Body of pancreas (tissue), 4 donors: Measurements from ENCODE around the gene ADSS1. TPM values are rescaled to one million over a fixed set of nuclear protein-coding genes. Genes with fewer than 3 reads are reported as not detected.
A peak's percentile ranks its signal among the peaks of the same experiment; 100 is the strongest.

Experiments
- ATAC-seq: fragments of 150-250 bp; one replicate; pipeline ENCODE4 v1.9.1; 2016
- DNase-seq, 4 donors: peaks; one replicate each; pipeline ENCODE4 v3.0.0-alpha.2; 2019
- H3K27ac ChIP-seq, 4 donors: fragments of 200-600 bp; sonication (generic); 1 replicate in 3 of 4; 2 replicates in 1 of 4; pipeline versions ENCODE4 v1.5.1 to v1.6.1; 2016 to 2019; ENCODE audit warnings: mild to moderate bottlenecking in 1 of 4, mixed read lengths in 1 of 4, moderate library complexity in 1 of 4
- H3K27me3 ChIP-seq, 2 donors: fragments of 200-600 bp; sonication (generic); one replicate each; pipeline ENCODE4 v1.6.0; 2016; ENCODE audit warnings: mild to moderate bottlenecking in 1 of 2
- H3K36me3 ChIP-seq, 2 donors: fragments of 200-600 bp; sonication (generic); replicated peaks in 1 of 2; 2 replicates each; pipeline ENCODE4 v1.5.1; 2016; ENCODE audit warnings: low read depth in 2 of 2; ENCODE audit not compliant: insufficient read depth in 1 of 2
- H3K4me1 ChIP-seq: fragments of 200-600 bp; sonication (generic); one replicate; pipeline ENCODE4 v1.6.0; 2016
- H3K4me3 ChIP-seq, 2 donors: fragments of 200-600 bp; sonication (generic); 1 replicate in 1 of 2; 2 replicates in 1 of 2; pipeline ENCODE4 v1.5.1; 2016 to 2019
- H3K9me3 ChIP-seq, 3 donors: fragments of 200-600 bp; sonication (generic); 1 replicate in 2 of 3; 2 replicates in 1 of 3; pipeline ENCODE4 v1.5.1; 2016
- CTCF ChIP-seq, 7 experiments: fragments of 450-650 bp in 4 of 7; fragments of 200-600 bp in 3 of 7; sonication (generic) in 3 of 7; IDR thresholded peaks; one replicate each; pipeline ENCODE4 v1.5.1; 2016 to 2019; ENCODE audit warnings: antibody characterized with exemption in 7 of 7
- POLR2A ChIP-seq, 3 donors: fragments of 450-650 bp; IDR thresholded peaks; one replicate each; pipeline ENCODE4 v1.6.1; 2016; ENCODE audit warnings: antibody characterized with exemption in 3 of 3, mild to moderate bottlenecking in 2 of 3
- WGBS, 2 donors: methylation state at CpG; one replicate each; pipeline ENCODE4 v1.1.5; 2017; 5-methylcytosine and 5-hydroxymethylcytosine counted together
- intact Hi-C: fragments of 100-400 bp; cut with DNase I; formaldehyde crosslinking; loops from one replicate; pipeline ENCODE4 v1.15.1; 2023
- total RNA-seq, 2 donors: library from RNA; depleted of rRNA; stranded (reverse); fragments of >200 nt; gene quantifications; one replicate each; pipeline ENCODE4 v1.1.0, GENCODE V29; 2016

ADSS1 gene
- total RNA-seq, 2 donors from 2014 or later = 4.0 to 4.7 TPM

GRCh38 chr14:104788873-104789663, 65.0 kb downstream of the ADSS1 start:
- Histone ChIP-seq H3K4me1 (peaks cover 83% of the 10 kb centered on the region), H3K9me3 (no peaks in the 10 kb centered on the region), H3K4me3 (no peak overlapping the region), H3K27ac (peak overlapping the region in 1 of 4 donors; percentile 57), H3K36me3 (peaks cover 0 to 2% of the 10 kb centered on the region in 2 donors), H3K27me3 (no peaks in the 10 kb centered on the region)
- TF ChIP-seq POLR2A (IDR thresholded peaks at IDR 0.05) = no peak
- no peak for TF ChIP-seq CTCF (IDR thresholded peaks at IDR 0.05)
- ATAC-seq = no peak
- 60 to 79% methylated on average over 16 to 34 of the region's 39 CpGs for WGBS, 2 donors
- peak in 1 of 4 donors; percentile 40 for DNase-seq
- intact Hi-C loops = no loop called here

- ATAC-seq (no peak), DNase-seq (peak in 2 of 4 donors; percentile 68 to 75)
- TF ChIP-seq CTCF (IDR thresholded peaks at IDR 0.05) = no peak
- peak in 1 of 3 donors; percentile 30 for TF ChIP-seq POLR2A (IDR thresholded peaks at IDR 0.05)
- intact Hi-C loops = no loop called here
- no peaks in the 10 kb centered on the region for H3K27me3 ChIP-seq
- 69 to 78% methylated on average over 16 to 29 of the region's 31 CpGs for WGBS, 2 donors
- H3K4me3 ChIP-seq = no peak overlapping the region
- H3K36me3 ChIP-seq = peaks cover 0 to 2% of the 10 kb centered on the region in 2 donors
- peaks cover 78% of the 10 kb centered on the region for H3K4me1 ChIP-seq
- H3K27ac ChIP-seq = peak overlapping the region in 2 of 4 donors; percentile 22 to 57
- no peaks in the 10 kb centered on the region for H3K9me3 ChIP-seq
These were observed 66.0 kb downstream of the ADSS1 start for GRCh38 chr14:104789752-104790743.

GRCh38 chr14:104791425-104791824, 67.4 kb downstream of the ADSS1 start:
- Histone ChIP-seq H3K4me3 (no peak overlapping the region), H3K27ac (peak overlapping the region in 2 of 4 donors; percentile 60 to 75), H3K36me3 (peaks cover 0 to 2% of the 10 kb centered on the region in 2 donors), H3K4me1 (peaks cover 80% of the 10 kb centered on the region), H3K27me3 (no peaks in the 10 kb centered on the region), H3K9me3 (no peaks in the 10 kb centered on the region)
- DNase-seq = no peak
- intact Hi-C loops = no loop called here
- no peak for TF ChIP-seq CTCF (IDR thresholded peaks at IDR 0.05)
- no peak for TF ChIP-seq POLR2A (IDR thresholded peaks at IDR 0.05)
- 87 to 94% methylated on average over 9 of the region's 9 CpGs for WGBS, 2 donors
- no peak for ATAC-seq

GRCh38 chr14:104792101-104792884, 68.3 kb downstream of the ADSS1 start:
- peak overlapping the region; percentile 10 to 75 (median 51) for H3K27ac ChIP-seq
- peaks cover 0 to 2% of the 10 kb centered on the region in 2 donors for H3K36me3 ChIP-seq
- no peak overlapping the region for H3K4me3 ChIP-seq
- no peaks in the 10 kb centered on the region for H3K27me3 ChIP-seq
- no peaks in the 10 kb centered on the region for H3K9me3 ChIP-seq
- peaks cover 81% of the 10 kb centered on the region for H3K4me1 ChIP-seq
- DNase-seq = peak; percentile 81 to 92 (median 86)
- peak; percentile 42 for ATAC-seq
- TF ChIP-seq CTCF (IDR thresholded peaks at IDR 0.05) (no peak), POLR2A (IDR thresholded peaks at IDR 0.05) (peak in 1 of 3 donors; percentile 31)
- WGBS, 2 donors = 31 to 48% methylated on average over 14 to 25 of the region's 25 CpGs
- intact Hi-C loops = no loop called here
